Measurements from ENCODE around the gene RASA2. TPM values are rescaled to one million over a fixed set of nuclear protein-coding genes. Genes with fewer than 3 reads are reported as not detected.
"Not testable (repeated sequence)": the region's sequence is repeated elsewhere in the genome, so short reads cannot be mapped to it uniquely, and the experiment has no call there.

RASA2 gene
- total RNA-seq, 2 donors from 2014 or later, result 7.8 to 13.5 TPM

DNA sequence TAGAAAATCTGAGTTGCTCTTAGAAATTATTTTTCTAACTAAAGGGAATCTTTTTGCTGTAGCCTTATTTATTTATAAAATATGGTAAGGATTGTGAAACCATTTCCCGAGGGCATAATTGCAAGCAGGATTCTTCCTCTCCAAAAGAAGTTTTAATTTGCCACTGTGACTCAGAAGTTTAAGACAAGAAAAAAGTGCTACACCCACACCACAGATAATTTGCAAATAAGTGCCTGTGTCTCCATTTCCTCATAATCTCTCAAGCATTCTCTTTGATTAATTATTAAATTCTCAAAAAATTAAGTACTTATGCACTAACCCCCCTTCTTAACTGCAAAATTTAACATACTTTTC is 43.6 kb downstream of the RASA2 start:
- Histone ChIP-seq H3K9me3 (no peaks in the 10 kb centered on the region), H3K27ac (no peak overlapping the region), H3K27me3 (replicated peaks; ENCODE audit: insufficient read depth) (no peaks in the 10 kb centered on the region), H3K4me1 (replicated peaks) (no peaks in the 10 kb centered on the region), H3K4me3 (no peak overlapping the region), H3K36me3 (no peaks in the 10 kb centered on the region)
- TF ChIP-seq CTCF (IDR thresholded peaks at IDR 0.05) (no peak), POLR2AphosphoS5 (IDR thresholded peaks at IDR 0.05) (no peak), POLR2A (IDR thresholded peaks at IDR 0.05) (no peak)
- intact Hi-C loops (cut with DNase I), result no loop called here
- no peak for DNase-seq (ENCODE audit: low spot score)
- 28% methylated on average over 1 of the region's 1 CpG for WGBS

DNA sequence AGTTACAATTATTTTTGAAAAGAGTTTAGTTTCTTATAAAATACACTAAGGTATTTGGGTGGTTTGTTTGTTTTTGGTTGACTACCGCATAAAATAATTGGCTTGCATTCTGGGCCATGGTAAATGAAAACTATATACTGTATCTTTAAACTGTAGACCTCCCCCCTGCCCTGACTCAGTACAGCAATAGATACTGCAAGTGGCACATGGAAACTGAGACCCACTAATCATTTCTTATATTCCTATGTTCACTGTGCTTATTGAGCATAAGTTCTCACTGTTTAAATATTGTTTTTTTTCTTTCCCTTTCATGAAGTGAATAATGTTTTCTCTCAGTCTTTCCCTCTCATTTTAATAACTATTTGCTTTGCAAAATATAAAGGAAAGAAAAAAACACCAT is 45.8 kb downstream of the RASA2 start:
- no peak for DNase-seq (ENCODE audit: low spot score)
- no peaks in the 10 kb centered on the region for H3K27me3 ChIP-seq (replicated peaks; ENCODE audit: insufficient read depth)
- H3K4me3 ChIP-seq, result no peak overlapping the region
- H3K9me3 ChIP-seq, result no peaks in the 10 kb centered on the region
- no peak overlapping the region for H3K27ac ChIP-seq
- TF ChIP-seq POLR2AphosphoS5 (IDR thresholded peaks at IDR 0.05), result no peak
- no peak for TF ChIP-seq POLR2A (IDR thresholded peaks at IDR 0.05)
- TF ChIP-seq CTCF (IDR thresholded peaks at IDR 0.05), result no peak
- intact Hi-C loops (cut with DNase I), result no loop called here
- H3K4me1 ChIP-seq (replicated peaks), result no peaks in the 10 kb centered on the region
- no peaks in the 10 kb centered on the region for H3K36me3 ChIP-seq
- WGBS, result 82% methylated on average over 1 of the region's 1 CpG

DNA sequence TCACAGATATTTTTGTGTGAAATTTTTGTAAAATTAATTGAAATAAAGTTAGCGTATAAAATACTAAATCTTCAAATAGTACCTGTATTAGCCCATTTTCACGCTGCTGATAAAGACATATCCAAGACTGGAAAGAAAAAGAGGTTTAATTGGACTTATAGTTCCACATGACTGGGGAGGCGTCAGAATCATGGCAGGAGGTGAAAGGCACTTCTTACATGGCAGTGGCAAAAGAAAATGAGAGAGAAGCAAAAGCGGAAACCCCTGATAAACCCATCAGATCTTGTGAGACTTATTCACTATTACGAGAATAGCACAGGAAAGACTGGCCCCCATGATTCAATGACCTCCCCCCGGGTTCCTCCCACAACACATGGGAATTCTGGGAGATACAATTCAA is 49.2 kb downstream of the RASA2 start:
- H3K4me3 ChIP-seq; intact Hi-C loops (cut with DNase I); H3K9me3 ChIP-seq; H3K27me3 ChIP-seq (replicated peaks; ENCODE audit: insufficient read depth); H3K36me3 ChIP-seq; H3K27ac ChIP-seq; DNase-seq (ENCODE audit: low spot score); H3K4me1 ChIP-seq (replicated peaks): not testable (repeated sequence)
- 91% methylated on average over 6 of the region's 6 CpGs for WGBS

- Histone ChIP-seq H3K27me3 (replicated peaks; ENCODE audit: insufficient read depth) (no peaks in the 10 kb centered on the region), H3K27ac (no peak overlapping the region), H3K4me1 (replicated peaks) (no peaks in the 10 kb centered on the region), H3K4me3 (no peak overlapping the region), H3K9me3 (no peaks in the 10 kb centered on the region), H3K36me3 (no peaks in the 10 kb centered on the region)
- intact Hi-C loops (cut with DNase I), result no loop called here
- TF ChIP-seq POLR2A (IDR thresholded peaks at IDR 0.05), result no peak
- no peak for TF ChIP-seq POLR2AphosphoS5 (IDR thresholded peaks at IDR 0.05)
- TF ChIP-seq CTCF (IDR thresholded peaks at IDR 0.05), result no peak
- DNase-seq (ENCODE audit: low spot score), result no peak
Measured at GRCh38 chr3:141537856-141538255, 51.0 kb downstream of the RASA2 start.

- H3K27ac ChIP-seq, result no peak overlapping the region
- H3K36me3 ChIP-seq, result no peaks in the 10 kb centered on the region
- intact Hi-C loops (cut with DNase I), result no loop called here
- H3K4me3 ChIP-seq, result no peak overlapping the region
- no peak for DNase-seq (ENCODE audit: low spot score)
- H3K9me3 ChIP-seq, result no peaks in the 10 kb centered on the region
- no peaks in the 10 kb centered on the region for H3K4me1 ChIP-seq (replicated peaks)
- no peaks in the 10 kb centered on the region for H3K27me3 ChIP-seq (replicated peaks; ENCODE audit: insufficient read depth)
- TF ChIP-seq POLR2AphosphoS5 (IDR thresholded peaks at IDR 0.05), result no peak
- no peak for TF ChIP-seq POLR2A (IDR thresholded peaks at IDR 0.05)
- TF ChIP-seq CTCF (IDR thresholded peaks at IDR 0.05), result no peak
- 69% methylated on average over 2 of the region's 2 CpGs for WGBS
Measured at GRCh38 chr3:141538568-141539240, 51.9 kb downstream of the RASA2 start.

Data from prostate gland (tissue), 2 donors.